ENCODE measurements around the gene UVSSA.
"Not testable (repeated sequence)": the region's sequence is repeated elsewhere in the genome, so short reads cannot be mapped to it uniquely, and the experiment has no call there.

The UVSSA gene

GRCh38 chr4:1317177-1318045 is 29.6 kb upstream of the UVSSA start:
- no peak for DNase-seq (ENCODE audit: low read depth)

- DNase-seq (ENCODE audit: low read depth) = no peak
Measured at GRCh38 chr4:1318046-1318375, 29.0 kb upstream of the UVSSA start.

- DNase-seq (ENCODE audit: low read depth) = no peak
Measured at GRCh38 chr4:1318488-1319213, 28.4 kb upstream of the UVSSA start.

- DNase-seq (ENCODE audit: low read depth) = no peak
Measured at GRCh38 chr4:1321486-1321885, 25.5 kb upstream of the UVSSA start.

GRCh38 chr4:1321946-1322650 is 24.9 kb upstream of the UVSSA start:
- no peak for DNase-seq (ENCODE audit: low read depth)

GRCh38 chr4:1323280-1323634 is 23.8 kb upstream of the UVSSA start:
- DNase-seq (ENCODE audit: low read depth) = no peak

GRCh38 chr4:1323635-1324442 is 23.2 kb upstream of the UVSSA start:
- no peak for DNase-seq (ENCODE audit: low read depth)

- not testable (repeated sequence) for DNase-seq (ENCODE audit: low read depth)
Measured at GRCh38 chr4:1324443-1325175, 22.4 kb upstream of the UVSSA start.

- DNase-seq (ENCODE audit: low read depth) = no peak
Measured at GRCh38 chr4:1325176-1325480, 21.9 kb upstream of the UVSSA start.

- DNase-seq (ENCODE audit: low read depth) = no peak
Measured at GRCh38 chr4:1325681-1326635, 21.1 kb upstream of the UVSSA start.

- no peak for DNase-seq (ENCODE audit: low read depth)
Measured at GRCh38 chr4:1326751-1327525, 20.1 kb upstream of the UVSSA start.

- DNase-seq (ENCODE audit: low read depth) = no peak
Measured at GRCh38 chr4:1327526-1328266, 19.3 kb upstream of the UVSSA start.

GRCh38 chr4:1328267-1329155 is 18.5 kb upstream of the UVSSA start:
- no peak for DNase-seq (ENCODE audit: low read depth)

- no peak for DNase-seq (ENCODE audit: low read depth)
Measured at GRCh38 chr4:1329408-1330371, 17.3 kb upstream of the UVSSA start.

GRCh38 chr4:1330761-1331590 is 16.0 kb upstream of the UVSSA start:
- DNase-seq (ENCODE audit: low read depth) = no peak

Measured in CMK (cell line).